ENCODE measurements around the gene TESMIN.

GRCh38 chr11:68741463-68741862, 9.9 kb downstream of the TESMIN start:
- TF ChIP-seq CTCF (IDR thresholded peaks at IDR 0.05) (no peak), POLR2AphosphoS5 (IDR thresholded peaks at IDR 0.05) (no peak), POLR2A (IDR thresholded peaks at IDR 0.05) (no peak), EP300 (IDR thresholded peaks at IDR 0.05; ENCODE audit: low read depth) (no peak)

Measured in transverse colon (tissue), 4 donors.